ENCODE data around the gene MAGED1. TPM values are rescaled to one million over a fixed set of nuclear protein-coding genes. Genes with fewer than 3 reads are reported as not detected.

Gene MAGED1
- total RNA-seq, 1 experiment from 2014 or later = 128 TPM

Other genes starting within 250 kb of the MAGED1 start
- not detected in 2 replicates for gene CENPVL2, start 210.8 kb upstream of the MAGED1 start, total RNA-seq (2014; rRNA removed)
- not detected in 2 replicates for gene CENPVL1, start 183.1 kb upstream of the MAGED1 start, total RNA-seq (2014; rRNA removed)
- 7.0 and 7.4 TPM in 2 replicates for gene GSPT2, start 150.2 kb upstream of the MAGED1 start, total RNA-seq (2014; rRNA removed)
- gene MAGED4B, start 175.6 kb downstream of the MAGED1 start, total RNA-seq (2014; rRNA removed) = 2.8 and 31.8 TPM in 2 replicates